ENCODE measurements around the gene DNAJC4. TPM values are rescaled to one million over a fixed set of nuclear protein-coding genes. Genes with fewer than 3 reads are reported as not detected.

Gene DNAJC4
- total and polyA plus RNA-seq, 9 of the 15 experiments (the other 6 are each of a cell fraction or from before 2014, with no cell fraction given): 4.0 to 32.6 (median 19.9) TPM

DNA sequence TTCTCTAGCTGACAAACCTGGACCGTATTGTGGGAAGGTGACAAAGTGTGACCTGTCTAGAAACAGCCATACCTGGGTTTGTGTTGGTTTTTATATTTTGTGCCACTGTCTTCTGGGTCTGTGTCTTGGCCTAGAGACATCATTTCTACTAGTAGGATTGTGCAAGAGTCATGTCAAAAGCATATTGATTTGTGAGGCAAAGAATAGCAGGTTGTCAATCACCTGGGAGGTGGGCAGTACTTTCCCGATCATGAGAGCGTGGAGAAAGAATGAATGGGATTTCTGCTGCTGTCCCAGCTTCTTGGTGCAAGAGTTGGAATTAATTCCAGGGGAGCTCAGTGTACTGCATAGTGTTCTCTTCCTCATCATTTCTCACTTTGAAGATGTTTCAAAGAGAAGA, 28.8 kb upstream of the DNAJC4 start:
- no TSS peak for BruUV-seq (replicated peaks)
- POLR2A ChIA-PET: interaction anchor here (0.6 to 8.2 kb wide), 5 partner anchors 13 to 101 kb away, joined by 3 to 68 read pairs (median 3); partner anchors contain the start of genes CATSPERZ, ESRRA and STIP1
- TF ChIP-seq CEBPB (tag; IDR thresholded peaks at IDR 0.05): peak; percentile 50
- no peak for TF ChIP-seq CBFA2T2 (conservative IDR thresholded peaks at IDR 0.05)
- TF ChIP-seq, protein P1, sequence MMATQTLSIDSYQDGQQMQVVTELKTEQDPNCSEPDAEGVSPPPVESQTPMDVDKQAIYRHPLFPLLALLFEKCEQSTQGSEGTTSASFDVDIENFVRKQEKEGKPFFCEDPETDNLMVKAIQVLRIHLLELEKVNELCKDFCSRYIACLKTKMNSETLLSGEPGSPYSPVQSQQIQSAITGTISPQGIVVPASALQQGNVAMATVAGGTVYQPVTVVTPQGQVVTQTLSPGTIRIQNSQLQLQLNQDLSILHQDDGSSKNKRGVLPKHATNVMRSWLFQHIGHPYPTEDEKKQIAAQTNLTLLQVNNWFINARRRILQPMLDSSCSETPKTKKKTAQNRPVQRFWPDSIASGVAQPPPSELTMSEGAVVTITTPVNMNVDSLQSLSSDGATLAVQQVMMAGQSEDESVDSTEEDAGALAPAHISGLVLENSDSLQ (IDR thresholded peaks at IDR 0.05): peak; percentile 14; the same call in 1 of the 2 replicates
- TF ChIP-seq ZNF3 (CRISPR knock-in tag; IDR thresholded peaks at IDR 0.05): no peak
- peaks cover 12% of the 10 kb centered on the region for H3K79me2 ChIP-seq (ENCODE audit: control insufficient read depth, insufficient read depth, low read length)
- in situ Hi-C loops (cut with MboI): no loop called here
- H3K4me2 ChIP-seq (ENCODE audit: insufficient read depth, low read length): no peak overlapping the region
- H3K9ac ChIP-seq (ENCODE audit: insufficient read depth in 1 of 2, low read depth in 2 of 2, low read length in 2 of 2): no peak overlapping the region
- H3K27me3 ChIP-seq (ENCODE audit: control insufficient read depth in 2 of 2, insufficient read depth in 2 of 2, low read length in 2 of 2): no peaks in the 10 kb centered on the region
- no peak overlapping the region for H3K27ac ChIP-seq (ENCODE audit: extremely low read depth, low read depth, low read length)
- H4K20me1 ChIP-seq (replicated peaks; ENCODE audit: control insufficient read depth, insufficient read depth, low read length): no peaks in the 10 kb centered on the region; the same call in 1 of the 2 replicates
- CTCF ChIA-PET (ENCODE audit: low intra/inter-chr PET ratio): no interaction called here
- intact Hi-C loops (cut with micrococcal nuclease): no loop called here
- H3K4me1 ChIP-seq (replicated peaks in 1 of 2; ENCODE audit: control insufficient read depth in 2 of 2, insufficient read depth in 2 of 2, low read length in 2 of 2): peaks cover 24 to 31% of the 10 kb centered on the region in 2 experiments; a peak in 4 of 5 replicates
- FAIRE-seq: no peak
- DNase-seq (ENCODE audit: extremely low read depth in 1 of 4, low spot score in 3 of 4): no peak
- no peak for ATAC-seq
- H3K9me1 ChIP-seq (ENCODE audit: control insufficient read depth, insufficient read depth, low read length): no peaks in the 10 kb centered on the region
- H3K36me3 ChIP-seq (ENCODE audit: control insufficient read depth, insufficient read depth, low read length): peaks cover 92% of the 10 kb centered on the region
- WGBS (ENCODE audit: insufficient coverage, low coverage, missing lambda C conversion rate): 88% methylated on average over 3 of the region's 3 CpGs
- H2AFZ ChIP-seq (ENCODE audit: low read depth, low read length): no peak overlapping the region
- no peaks in the 10 kb centered on the region for H3K9me3 ChIP-seq (replicated peaks; ENCODE audit: control insufficient read depth, insufficient read depth, low read depth, low read length)
- H3K4me3 ChIP-seq: no peak overlapping the region

DNA sequence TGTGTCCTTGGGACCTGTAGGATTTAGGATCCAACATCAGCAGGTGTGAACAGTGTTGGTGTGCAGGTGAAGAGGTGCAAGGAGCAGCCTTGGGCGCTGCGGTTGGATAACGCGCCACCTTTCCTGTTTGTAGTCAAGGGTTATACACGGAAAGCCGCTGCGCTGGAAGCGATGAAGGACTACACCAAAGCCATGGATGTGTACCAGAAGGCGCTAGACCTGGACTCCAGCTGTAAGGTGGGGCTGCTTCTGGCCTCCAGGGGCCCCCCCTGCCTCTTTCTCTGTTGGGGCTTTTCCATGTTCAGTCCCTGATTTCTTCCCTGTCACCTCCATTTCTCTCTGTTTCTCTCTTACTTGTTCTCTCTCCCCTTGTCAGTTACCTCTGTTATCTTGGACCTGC, 27.4 kb upstream of the DNAJC4 start:
- Histone ChIP-seq H3K9ac (ENCODE audit: insufficient read depth in 1 of 2, low read depth in 2 of 2, low read length in 2 of 2) (0 out of 4 replicates have a peak overlapping the region, but pooled peaks of 1 of the 2 experiments have one; percentile 20), H3K4me3 (no peak overlapping the region), H3K9me3 (replicated peaks; ENCODE audit: control insufficient read depth, insufficient read depth, low read depth, low read length) (no peaks in the 10 kb centered on the region), H3K4me2 (ENCODE audit: insufficient read depth, low read length) (no peak overlapping the region), H4K20me1 (replicated peaks; ENCODE audit: control insufficient read depth, insufficient read depth, low read length) (no peaks in the 10 kb centered on the region; the same call in 1 of the 2 replicates), H3K36me3 (ENCODE audit: control insufficient read depth, insufficient read depth, low read length) (peaks cover 86% of the 10 kb centered on the region), H3K79me2 (ENCODE audit: control insufficient read depth, insufficient read depth, low read length) (peaks cover 24% of the 10 kb centered on the region), H3K27me3 (ENCODE audit: control insufficient read depth in 2 of 2, insufficient read depth in 2 of 2, low read length in 2 of 2) (no peaks in the 10 kb centered on the region), H3K9me1 (ENCODE audit: control insufficient read depth, insufficient read depth, low read length) (no peaks in the 10 kb centered on the region), H2AFZ (ENCODE audit: low read depth, low read length) (no peak overlapping the region), H3K4me1 (replicated peaks in 1 of 2; ENCODE audit: control insufficient read depth in 2 of 2, insufficient read depth in 2 of 2, low read length in 2 of 2) (peaks cover 24 to 45% of the 10 kb centered on the region in 2 experiments; a peak in 4 of 5 replicates), H3K27ac (ENCODE audit: extremely low read depth, low read depth, low read length) (no peak overlapping the region)
- POLR2A ChIA-PET: interaction anchor here (0.7 to 8.2 kb wide), 3 partner anchors 10 to 119 kb away, joined by 3 to 68 read pairs (median 3); partner anchors contain the start of genes CATSPERZ and ESRRA
- no peak for DNase-seq (ENCODE audit: extremely low read depth in 1 of 4, low spot score in 3 of 4)
- intact Hi-C loops (cut with micrococcal nuclease) (no loop called here), in situ Hi-C loops (cut with MboI) (no loop called here)
- BruUV-seq (replicated peaks): no TSS peak
- FAIRE-seq: no peak
- 88% methylated on average over 9 of the region's 9 CpGs for WGBS (ENCODE audit: insufficient coverage, low coverage, missing lambda C conversion rate)
- CTCF ChIA-PET (ENCODE audit: low intra/inter-chr PET ratio): no interaction called here
- ATAC-seq: no peak
- TF ChIP-seq ZNF431 (CRISPR knock-in tag; IDR thresholded peaks at IDR 0.05): no peak
- TF ChIP-seq, protein P2, sequence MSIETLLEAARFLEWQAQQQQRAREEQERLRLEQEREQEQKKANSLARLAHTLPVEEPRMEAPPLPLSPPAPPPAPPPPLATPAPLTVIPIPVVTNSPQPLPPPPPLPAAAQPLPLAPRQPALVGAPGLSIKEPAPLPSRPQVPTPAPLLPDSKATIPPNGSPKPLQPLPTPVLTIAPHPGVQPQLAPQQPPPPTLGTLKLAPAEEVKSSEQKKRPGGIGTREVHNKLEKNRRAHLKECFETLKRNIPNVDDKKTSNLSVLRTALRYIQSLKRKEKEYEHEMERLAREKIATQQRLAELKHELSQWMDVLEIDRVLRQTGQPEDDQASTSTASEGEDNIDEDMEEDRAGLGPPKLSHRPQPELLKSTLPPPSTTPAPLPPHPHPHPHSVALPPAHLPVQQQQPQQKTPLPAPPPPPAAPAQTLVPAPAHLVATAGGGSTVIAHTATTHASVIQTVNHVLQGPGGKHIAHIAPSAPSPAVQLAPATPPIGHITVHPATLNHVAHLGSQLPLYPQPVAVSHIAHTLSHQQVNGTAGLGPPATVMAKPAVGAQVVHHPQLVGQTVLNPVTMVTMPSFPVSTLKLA (conservative IDR thresholded peaks at IDR 0.05): no peak
- no peak for TF ChIP-seq ZNF699 (CRISPR knock-in tag; IDR thresholded peaks at IDR 0.05; ENCODE audit: insufficient replicate concordance)
- TF ChIP-seq ZNF134 (CRISPR knock-in tag; conservative IDR thresholded peaks at IDR 0.05): no peak
- no peak for TF ChIP-seq ZSCAN32 (CRISPR knock-in tag; IDR thresholded peaks at IDR 0.05)
- TF ChIP-seq, protein P3, sequence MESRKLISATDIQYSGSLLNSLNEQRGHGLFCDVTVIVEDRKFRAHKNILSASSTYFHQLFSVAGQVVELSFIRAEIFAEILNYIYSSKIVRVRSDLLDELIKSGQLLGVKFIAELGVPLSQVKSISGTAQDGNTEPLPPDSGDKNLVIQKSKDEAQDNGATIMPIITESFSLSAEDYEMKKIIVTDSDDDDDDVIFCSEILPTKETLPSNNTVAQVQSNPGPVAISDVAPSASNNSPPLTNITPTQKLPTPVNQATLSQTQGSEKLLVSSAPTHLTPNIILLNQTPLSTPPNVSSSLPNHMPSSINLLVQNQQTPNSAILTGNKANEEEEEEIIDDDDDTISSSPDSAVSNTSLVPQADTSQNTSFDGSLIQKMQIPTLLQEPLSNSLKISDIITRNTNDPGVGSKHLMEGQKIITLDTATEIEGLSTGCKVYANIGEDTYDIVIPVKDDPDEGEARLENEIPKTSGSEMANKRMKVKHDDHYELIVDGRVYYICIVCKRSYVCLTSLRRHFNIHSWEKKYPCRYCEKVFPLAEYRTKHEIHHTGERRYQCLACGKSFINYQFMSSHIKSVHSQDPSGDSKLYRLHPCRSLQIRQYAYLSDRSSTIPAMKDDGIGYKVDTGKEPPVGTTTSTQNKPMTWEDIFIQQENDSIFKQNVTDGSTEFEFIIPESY (CRISPR knock-in tag; IDR thresholded peaks at IDR 0.05): peak; percentile 89
